Activated CD4-positive, alpha-beta T cell treated with anti-CD3 and anti-CD28 coated beads, Interleukin-2, amount 50 U/mL, for 1 hour (primary cell): Measurements from ENCODE around the gene RFC2.
"Not testable (repeated sequence)": the region's sequence is repeated elsewhere in the genome, so short reads cannot be mapped to it uniquely, and the experiment has no call there.

Experiments
- DNase-seq: peaks from one replicate; pipeline ENCODE4 v3.0.0-alpha.2; 2020

RFC2 gene

DNA sequence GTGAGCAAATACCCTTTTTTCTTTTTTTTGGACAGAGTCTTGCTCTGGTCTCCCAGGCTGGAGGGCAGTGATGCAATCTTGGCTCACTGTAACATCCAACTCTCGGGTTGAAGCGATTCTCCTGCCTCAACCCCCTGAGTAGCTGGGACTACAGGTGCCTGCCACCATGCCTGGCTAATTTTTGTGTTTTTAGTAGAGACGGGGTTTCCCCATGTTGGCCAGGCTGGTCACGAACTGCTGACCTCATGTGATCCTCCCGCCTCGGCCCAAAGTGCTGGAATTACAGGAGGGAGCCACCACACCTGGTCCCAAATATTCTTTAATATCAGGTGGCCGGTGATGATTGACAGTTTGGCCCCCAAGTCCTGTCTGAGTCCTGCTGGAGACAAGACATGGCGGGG, 37.8 kb downstream of the RFC2 start:
- DNase-seq = no peak

GRCh38 chr7:74215921-74216320, 38.3 kb downstream of the RFC2 start:
- DNase-seq = no peak

GRCh38 chr7:74214816-74215630, 39.2 kb downstream of the RFC2 start:
- DNase-seq = no peak

DNA sequence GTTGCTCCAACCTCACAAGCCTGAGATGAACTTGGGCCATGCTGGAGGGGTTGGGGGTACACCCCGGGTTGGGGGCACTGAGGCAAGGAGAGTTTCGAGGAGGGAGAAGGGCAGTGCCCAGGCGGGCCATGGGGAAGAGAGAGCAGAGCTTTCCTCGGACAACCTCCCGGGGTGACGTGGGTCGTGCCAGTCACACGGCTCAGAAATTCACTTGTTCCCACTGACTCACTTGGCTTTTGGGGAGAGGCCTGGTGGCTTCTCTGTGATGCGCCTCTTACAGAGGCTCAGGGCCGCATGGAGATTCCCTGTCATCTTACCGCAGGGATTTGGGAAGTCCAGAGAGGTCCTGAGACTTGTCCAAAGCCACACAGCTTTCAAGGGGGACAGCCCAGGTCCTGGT, 41.5 kb downstream of the RFC2 start:
- DNase-seq = no peak

- DNase-seq = not testable (repeated sequence)
Observed at GRCh38 chr7:74208241-74208640, 46.0 kb downstream of the RFC2 start.

DNA sequence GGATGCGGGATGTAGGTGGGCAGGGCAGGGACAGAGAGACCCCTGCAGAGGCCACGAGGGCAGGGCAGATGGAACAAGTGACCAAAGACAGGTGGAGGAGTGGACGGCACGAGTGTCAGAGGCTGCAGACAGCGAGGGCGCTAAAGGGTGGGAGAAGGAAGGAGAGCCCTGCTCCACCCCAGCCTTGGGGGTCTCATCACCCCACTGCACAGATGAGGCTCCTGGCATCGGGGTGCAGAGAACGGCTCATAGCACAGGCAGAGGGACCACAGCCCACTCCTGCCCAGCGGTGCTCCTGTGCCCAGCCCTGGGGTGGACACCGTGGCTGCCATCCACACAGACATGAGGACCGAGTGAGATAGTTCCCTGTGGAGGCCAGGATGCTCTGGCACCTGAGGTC, 46.6 kb downstream of the RFC2 start:
- no peak for DNase-seq

GRCh38 chr7:74206589-74207120, 47.5 kb downstream of the RFC2 start:
- peak; percentile 79 for DNase-seq

GRCh38 chr7:74206052-74206451, 48.1 kb downstream of the RFC2 start:
- not testable (repeated sequence) for DNase-seq

DNA sequence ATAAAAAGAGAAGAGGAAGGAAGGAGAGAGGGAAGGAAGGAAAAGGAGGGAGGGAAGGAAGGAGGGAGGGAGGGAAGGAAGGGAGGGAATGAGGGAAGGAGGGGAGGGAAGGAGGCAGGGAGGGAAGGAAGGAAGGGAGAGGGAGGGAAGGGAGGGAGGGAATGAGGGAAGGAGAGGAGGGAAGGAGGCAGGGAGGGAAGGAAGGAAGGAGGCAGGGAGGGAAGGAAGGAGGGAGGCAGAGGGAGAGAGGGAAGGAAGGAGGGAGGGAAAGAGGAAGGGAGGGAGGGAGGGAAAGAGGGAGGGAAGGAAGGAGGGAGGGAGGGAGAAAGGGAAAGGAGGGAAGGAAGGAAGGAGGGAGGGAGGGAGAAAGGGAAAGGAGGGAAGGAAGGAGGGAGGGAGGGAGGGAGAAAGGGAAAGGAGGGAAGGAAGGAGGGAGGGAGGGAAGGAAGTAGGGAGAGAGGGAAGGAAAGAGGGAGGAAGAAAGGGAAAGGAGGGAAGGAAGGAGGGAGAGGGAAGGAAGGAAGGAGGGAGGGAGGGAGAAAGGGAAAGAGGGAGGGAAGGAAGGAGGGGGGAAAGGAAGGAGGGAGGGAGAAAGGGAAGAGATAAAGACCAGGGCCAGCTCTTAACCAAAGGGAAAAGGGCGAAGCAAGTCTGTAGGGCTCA, 50.1 kb downstream of the RFC2 start:
- DNase-seq = no peak

DNA sequence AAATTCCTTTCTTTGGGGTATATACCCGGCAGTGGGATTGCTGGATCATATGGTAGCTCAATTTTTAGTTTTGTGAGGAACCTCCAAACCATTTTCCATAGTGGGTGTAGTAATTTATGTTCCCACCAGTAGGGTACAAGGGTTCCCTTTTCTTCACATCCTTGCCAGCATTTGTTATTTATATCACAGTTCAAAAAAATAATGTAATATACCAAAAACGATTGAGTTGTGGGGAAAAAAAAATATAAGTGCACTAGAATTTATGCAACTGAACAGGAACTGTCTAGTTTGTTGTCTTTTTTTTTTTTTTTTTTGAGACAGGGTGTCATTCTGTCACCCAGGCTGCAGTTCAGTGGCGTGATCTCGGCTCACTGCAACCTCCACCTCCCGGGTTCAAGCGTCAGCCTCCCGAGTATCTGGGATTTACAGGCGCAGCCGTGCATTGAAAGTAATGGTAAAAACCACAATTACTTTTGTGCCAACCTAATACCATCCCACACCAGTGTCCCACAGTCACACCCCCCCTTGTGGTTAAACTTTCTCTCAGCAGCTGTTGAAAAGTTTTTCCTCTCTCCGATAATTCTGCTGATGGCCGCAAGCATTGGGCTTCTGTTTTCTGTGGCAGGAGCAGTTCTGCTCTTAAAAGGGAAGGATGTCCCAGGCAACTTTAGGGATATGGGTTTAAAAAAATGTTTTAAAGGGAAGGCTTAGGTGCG, 51.2 kb downstream of the RFC2 start:
- DNase-seq = no peak

- no peak for DNase-seq
Observed at GRCh38 chr7:74199551-74200355, 54.4 kb downstream of the RFC2 start.

DNA sequence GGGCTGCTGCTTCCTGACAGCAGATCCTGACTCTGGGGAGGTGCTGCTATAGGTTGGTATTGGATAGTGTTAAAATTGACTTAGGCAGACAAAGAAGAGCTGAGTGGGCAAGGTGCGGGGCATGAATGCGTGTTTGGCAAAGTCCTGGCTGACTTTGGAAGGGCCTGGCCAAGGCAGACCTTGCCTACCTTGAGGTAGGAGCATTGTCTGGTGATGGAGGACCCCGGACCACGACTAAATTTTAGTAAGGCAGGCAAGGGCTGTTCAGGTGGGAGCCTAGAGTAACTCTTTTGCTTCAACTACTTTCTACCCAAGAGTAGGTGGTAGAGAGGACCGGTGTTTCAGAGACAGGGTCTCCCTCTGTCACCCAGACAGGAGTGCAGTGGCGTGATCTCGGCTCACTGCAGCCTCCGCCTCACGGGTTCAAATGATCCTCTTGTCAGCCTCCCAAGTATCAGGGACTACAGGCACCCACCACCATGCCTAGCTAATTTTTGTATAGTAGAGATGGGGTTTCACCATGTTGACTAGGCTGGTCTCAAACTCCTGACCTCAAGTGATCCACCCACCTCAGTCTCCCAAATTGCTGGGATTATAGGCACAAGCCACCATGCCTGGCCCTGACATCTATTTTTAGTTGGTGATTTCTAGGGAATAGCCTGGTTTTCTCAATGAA, 56.6 kb downstream of the RFC2 start:
- no peak for DNase-seq

GRCh38 chr7:74195968-74196654, 58.1 kb downstream of the RFC2 start:
- DNase-seq = not testable (repeated sequence)

DNA sequence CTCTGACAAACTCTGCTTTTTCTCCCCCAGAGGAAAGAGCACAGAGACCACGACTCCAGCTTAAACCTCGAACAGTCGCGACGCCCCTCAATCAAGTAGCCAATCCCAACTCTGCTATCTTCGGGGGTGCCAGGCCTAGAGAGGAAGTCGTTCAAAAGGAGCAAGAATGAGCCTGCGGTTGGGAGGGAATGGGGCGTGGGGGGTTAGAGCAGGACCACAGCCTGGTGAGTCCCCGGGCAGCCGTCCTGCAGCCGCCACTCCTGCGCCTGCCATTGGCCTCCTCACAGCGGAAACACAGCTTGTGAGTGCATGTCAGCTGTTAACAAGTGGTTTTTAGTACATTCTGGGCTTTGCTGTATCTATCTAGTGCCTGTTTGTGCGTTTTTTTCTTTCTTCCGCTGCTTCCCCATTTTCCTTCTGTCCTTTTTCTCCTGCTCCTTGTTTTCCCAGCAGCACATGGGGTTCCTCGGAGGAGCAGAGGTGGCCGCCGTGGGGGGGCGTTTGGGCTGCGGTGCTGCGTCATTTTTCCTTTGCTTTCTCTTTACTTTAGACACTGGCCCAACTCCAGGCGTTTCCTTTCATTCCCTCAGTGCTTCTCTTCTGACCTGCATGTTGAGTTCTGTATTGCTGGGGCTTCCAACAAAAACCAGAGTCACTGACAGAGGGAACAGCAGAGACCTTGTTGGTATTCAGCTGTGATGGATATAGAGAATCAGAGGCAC, 58.9 kb downstream of the RFC2 start:
- not testable (repeated sequence) for DNase-seq

DNA sequence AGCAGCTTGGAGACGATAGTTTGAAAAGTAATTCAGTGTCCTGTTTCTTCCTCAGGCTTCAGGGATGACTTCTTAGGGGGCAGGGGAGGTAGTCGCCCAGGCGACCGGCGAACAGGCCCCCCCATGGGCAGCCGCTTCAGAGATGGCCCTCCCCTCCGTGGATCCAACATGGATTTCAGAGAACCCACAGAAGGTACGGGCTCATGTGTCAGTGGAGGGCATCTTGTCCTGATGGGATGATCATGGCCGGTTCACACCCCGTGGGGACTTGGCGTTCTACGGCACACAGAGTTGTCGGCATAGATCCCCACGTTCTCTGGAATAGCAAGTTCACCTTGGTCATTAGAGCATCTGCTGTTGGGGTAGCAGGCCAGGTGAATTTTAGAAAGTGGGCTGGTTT, 59.5 kb downstream of the RFC2 start:
- no peak for DNase-seq

DNA sequence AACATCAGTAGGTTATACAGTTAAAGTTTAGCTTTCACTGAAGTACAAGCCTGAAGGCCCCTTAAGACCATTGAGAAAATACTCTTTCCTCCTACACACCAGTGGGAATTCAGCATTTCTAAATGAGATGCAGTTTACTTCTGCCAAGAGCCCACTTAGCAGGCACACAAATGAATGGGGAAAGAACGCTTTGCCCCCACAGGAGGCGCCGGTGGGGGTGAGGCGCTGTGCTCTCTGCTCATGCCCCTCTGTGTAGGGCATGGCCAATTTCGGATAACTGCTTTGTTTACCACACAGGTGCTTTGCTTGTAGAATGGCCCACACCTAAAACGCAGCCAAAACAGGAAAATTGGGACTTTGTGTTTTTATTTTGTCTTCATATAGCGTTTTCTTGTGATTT, 60.3 kb downstream of the RFC2 start:
- DNase-seq = no peak

GRCh38 chr7:74193054-74193453, 61.1 kb downstream of the RFC2 start:
- DNase-seq = no peak

DNA sequence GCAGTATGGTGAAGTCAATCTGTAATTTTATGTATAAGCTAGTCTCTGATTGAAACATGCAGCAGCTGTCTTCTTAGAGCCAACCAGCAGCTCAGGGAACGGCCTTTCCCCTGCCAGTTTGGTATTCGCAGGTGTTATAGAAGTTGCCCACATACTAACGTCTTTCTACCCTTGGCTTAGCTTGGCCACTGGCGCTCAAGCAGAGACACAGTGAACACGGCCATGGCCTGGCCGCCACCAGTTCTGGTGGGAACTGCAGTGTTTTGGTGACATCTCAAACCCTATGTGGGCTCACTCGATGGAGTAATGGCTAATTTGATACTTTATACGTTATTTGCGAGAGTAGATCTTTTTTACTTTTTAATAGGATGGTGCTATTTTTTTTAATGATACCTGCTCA, 63.0 kb downstream of the RFC2 start:
- no peak for DNase-seq

DNA sequence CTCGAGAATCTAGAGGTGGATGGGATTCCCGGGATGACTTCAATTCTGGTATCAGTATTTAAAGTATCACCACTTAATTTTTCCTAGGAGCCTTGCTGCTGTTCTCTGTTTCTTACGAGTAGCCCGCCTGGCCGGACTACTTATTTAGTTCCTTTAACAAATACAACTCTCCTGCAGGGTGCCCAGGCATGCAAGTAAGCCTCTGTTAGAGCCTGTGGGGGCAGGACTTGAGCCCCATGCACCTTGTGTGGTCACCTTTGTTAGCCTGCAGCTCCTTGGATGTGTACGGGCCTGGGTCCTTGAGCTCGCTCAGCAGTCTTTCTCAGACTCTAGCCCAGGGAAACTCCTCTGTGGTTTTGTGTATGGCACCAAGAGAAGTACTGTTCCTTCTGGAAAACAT, 63.9 kb downstream of the RFC2 start:
- no peak for DNase-seq

- no peak for DNase-seq
Observed at GRCh38 chr7:74187915-74188675, 66.1 kb downstream of the RFC2 start.
